Activated CD4-positive, alpha-beta T cell treated with anti-CD3 and anti-CD28 coated beads, Interleukin-2, Interleukin-4, amounts not matched to agents 100 ng/mL and 50 ng/mL, durations not matched to agents 16 hours and 8 hours (primary cell): ENCODE measurements around the gene CAMTA1.

ENCODE experiments used
- DNase-seq: peaks from one replicate; pipeline ENCODE4 v3.0.0-alpha.2; 2020; ENCODE audit warnings: low spot score

CAMTA1 gene

DNA sequence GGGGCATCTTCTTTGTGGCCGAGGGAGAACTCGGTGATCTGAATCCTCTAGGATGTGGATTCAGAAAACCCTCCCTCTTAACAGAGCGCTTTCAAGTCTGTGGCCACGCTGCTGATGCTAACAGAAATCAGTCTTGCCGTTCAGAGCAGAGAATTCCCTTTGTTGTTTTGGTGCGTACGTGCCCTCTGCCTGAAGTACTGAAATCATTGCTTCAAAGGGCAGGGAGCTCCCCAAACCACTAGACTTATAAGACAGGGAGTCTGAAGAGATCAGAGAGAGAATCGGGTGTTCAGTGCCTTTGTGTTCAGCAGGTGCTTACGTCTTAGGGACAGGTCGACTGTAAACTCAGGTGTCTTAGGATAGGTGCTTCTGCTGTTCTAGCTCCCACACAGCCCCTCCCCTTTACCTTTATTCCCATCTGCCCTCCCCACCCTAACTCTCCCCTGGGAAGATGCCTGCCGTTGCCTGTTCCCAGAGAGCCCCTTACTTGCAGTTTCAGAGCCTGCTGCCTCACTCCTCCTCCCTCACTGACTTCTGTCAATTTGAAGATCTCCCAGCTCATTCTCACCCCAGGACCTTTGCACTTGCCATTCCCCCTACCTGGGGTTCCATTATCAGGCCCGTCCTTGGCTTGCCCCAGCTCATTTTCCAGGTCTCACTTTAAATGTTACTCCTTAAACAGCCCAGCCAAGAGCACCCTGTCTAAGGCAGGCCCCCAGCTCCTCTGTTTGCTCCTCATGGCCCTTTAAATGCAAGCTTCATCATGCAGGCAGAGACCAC, 143.0 kb downstream of the CAMTA1 start:
- no peak for DNase-seq

DNA sequence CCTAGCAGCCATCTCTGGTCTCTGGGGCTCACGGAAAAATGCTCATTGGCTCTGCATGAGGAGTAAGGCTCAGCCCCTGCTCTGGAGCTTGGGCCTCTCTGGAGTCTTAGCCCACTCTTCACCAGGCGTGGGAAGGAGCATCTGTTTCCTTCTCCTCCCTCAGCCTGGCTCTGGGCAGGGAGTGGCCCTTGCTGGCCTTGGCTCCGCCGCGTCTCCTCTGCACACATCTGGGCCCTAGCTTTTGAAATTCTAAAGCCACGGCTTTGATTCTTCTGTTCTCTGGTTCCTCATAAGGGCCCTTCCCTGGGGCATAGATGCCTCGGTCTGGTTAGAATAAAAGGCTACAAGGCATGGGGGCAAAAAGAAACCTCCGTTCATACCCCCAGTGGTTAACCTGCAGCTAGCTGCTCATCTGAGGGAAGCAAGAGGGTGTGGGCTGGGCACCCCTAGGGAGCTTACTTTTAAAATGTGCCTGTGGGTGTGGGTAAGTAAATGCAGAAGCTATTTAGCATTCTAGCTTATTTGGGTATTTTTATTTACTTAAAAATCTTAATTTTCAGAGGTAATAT, 145.6 kb downstream of the CAMTA1 start:
- DNase-seq: no peak

DNA sequence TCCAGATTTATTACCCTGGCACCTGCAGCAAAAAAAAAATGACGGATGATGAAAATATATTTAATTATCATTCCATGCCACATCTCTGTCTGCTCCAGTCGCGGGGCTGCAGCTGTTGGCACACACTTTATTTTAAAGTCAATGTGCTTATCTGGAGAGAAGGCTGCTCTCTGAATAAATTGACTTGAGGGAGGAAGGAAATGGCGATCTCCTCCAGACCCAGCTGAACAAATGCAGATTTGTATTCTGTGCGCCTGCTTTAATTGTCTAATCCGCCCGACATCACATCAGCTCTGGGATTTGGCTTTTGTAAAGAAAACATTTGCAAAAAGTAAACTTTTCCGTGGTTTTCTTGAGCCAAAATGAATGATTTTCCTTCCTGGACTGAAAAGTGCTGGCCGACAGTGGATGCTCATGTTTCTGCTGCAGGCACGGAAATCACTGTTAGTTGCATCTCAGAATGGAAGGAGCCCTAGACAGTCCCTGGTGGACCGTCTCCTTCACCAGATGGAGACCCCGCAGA, 150.2 kb downstream of the CAMTA1 start:
- DNase-seq: no peak

DNA sequence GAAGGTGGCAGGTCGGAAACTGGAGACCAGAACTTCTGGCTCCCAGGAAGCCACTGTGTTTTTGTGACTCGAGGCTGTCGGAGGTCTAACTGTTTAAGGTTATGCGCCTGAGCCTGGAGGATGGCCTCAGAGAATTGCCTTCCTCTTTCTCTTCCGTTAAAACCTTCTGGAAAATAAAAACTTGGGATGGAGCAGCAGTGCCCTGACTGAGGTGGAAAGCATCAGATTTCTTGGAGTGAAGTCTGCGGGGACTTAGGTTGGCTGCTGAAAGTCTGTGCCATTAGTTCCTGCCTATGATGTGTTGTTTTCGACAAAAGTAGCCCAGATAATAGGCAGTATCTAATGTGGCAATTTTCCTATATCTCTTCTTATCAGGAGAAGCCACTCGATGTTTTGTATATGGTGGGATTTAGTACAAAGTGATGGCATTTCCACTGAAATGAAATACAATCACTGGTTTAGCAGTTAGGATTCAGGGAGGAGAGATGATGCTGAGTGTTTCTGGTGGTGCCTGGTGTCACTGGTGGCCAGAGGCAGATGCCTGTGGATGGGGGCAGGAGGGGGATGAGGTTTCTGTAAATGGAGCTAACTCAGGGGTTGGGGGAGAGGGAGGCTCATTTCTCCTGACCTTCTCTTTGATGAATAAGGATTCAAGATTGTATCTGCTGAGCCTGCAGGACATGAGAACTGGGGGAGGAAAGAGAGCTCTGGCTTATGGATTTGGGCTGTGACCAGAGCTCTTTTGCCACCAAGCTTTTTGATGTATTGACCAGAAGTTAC, 150.8 kb downstream of the CAMTA1 start:
- DNase-seq: no peak

DNA sequence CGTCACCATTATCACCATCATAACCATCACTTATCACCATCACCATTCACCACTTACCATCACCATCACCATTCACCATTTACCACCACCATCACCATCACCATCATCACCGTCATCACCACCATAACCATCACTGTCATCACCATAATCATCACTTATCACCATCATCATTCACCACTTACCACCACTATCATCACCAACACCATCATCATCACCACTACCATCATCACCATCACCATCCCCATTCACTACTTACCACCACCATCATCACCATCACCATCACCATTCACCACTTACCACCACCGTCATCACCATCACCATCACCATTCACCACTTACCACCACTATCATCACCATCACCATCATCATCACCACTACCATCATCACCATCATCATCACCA, 151.8 kb downstream of the CAMTA1 start:
- DNase-seq: no peak

DNA sequence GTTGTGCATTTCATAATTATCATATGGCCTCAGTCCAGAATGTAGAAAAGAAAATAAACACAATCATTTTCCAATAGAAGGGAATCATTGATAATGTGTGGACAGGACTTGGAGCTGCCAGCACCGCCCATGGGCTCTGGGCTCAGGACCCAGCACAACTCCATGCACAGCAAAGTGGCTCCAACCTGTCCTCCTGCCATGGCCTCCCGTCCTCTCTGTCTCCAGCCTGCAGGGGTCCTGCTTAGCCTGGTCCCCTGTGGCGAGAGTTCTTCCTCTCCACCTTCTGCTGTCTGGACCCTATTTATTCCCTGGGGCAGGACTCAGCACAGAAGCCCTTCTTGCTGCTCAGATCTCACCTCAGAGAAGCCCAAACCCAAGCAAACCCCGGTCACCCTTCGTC, 154.1 kb downstream of the CAMTA1 start:
- no peak for DNase-seq

DNA sequence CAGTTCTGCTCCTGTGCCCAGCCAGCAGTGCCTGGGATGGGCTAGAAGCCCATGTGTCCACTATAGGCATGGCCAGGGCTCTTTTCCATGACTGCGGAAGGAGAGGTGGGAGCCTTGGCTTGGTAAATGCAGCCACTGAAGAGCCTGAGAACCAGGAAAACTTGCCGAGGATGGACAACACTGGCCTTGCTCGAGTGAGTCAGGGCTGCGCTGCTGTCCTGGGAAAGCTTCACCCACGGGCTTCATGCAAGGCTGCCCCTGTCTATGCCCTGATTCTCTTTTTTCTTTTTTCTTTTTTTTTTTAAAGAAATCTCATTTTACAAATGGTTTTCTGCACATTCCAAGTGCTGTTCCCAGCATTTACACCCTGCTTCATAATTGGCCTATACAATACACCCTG, 156.5 kb downstream of the CAMTA1 start:
- no peak for DNase-seq

DNA sequence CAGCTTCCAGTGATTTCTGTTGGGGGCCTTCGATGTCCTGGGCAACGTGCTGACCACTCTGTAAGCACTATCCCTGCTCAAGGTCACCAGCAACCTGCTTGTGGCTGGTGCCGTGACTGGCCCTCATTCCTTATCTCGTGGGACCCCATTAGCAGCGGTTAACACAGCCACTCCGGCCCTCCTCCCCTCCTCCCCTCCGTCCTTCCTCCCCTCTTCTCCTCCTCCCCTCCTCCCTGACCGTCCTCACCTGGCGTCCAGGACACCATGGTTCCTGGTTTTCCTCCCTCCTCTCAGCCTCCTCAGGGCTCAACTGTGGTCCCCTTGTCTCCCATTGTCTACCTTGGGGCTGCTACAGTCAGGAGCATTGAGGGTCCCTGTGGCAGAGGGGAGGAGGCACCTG, 157.7 kb downstream of the CAMTA1 start:
- no peak for DNase-seq

DNA sequence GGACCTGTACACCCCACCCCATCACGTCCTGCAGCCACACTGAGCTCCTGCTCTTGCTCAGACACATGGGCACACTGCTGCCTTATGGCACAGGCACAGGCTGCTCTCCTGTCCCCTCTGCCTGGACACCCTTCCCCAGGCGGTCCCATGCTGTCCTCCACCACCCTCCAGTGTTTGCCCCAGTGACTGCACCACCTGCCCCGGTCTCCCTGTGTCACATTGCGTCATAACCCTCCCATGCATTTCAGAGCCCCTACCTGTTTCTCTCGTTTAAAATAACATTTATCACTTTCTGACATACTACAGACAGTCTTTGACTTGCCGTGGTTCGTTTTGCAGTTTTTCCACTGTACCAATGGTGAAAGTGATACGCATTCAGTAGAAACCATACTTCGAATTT, 159.2 kb downstream of the CAMTA1 start:
- no peak for DNase-seq

DNA sequence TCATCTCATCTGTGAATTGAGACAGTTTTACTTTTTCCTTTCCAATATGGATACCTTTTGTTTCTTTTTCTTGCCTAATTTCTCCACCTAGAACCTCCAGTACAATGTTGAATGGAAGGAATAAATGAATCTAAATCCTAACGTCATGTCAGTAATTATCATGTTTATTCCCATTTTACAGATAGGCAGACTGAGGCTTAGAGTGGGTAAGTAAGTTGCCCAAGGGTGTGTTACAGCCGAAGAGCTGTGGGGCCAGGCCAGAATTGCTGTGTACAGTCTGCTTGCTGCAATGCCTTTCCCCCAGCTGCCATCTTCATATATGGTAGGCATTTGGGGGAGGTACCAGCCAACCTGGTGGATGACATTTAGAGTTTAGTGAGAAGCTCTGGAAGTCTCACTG, 162.7 kb downstream of the CAMTA1 start:
- DNase-seq: no peak

DNA sequence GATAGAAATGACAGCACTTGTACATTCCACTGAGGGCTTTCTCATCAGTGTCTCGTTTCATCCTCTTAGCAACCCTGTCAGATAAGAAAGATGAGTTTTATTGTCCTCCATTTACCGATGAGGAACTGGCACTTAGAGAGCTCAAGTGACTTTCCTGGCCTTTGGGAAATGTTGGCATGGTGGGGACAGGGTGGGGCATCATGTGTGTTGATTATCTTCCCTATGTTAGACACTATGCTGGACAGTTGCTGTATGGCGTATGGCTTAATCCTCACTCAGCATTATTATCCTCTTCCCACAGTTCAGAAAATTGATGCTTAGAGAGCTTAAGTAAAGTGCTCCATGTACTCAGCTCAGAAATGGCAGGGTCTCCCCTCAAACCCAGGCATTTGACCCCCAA, 163.2 kb downstream of the CAMTA1 start:
- DNase-seq: no peak

DNA sequence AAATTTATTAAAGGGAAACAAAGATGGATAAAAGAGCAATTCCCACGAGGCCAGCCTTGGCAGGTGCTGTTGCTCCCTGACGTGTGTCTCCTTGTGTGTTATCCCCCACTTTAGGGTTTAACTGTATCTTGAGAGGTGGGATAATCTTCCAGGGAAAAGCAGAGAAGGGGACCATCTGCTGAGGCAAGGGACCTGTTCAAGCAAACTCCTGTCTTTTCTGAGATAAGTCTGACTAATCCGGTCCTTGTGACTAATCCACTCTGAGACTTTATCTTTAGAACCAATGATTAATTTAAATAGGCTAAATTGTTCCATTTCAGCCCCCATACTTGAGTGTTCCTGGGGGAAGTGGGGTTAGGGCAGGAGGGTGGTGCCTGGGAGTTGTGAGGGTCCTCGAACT, 163.6 kb downstream of the CAMTA1 start:
- DNase-seq: no peak

DNA sequence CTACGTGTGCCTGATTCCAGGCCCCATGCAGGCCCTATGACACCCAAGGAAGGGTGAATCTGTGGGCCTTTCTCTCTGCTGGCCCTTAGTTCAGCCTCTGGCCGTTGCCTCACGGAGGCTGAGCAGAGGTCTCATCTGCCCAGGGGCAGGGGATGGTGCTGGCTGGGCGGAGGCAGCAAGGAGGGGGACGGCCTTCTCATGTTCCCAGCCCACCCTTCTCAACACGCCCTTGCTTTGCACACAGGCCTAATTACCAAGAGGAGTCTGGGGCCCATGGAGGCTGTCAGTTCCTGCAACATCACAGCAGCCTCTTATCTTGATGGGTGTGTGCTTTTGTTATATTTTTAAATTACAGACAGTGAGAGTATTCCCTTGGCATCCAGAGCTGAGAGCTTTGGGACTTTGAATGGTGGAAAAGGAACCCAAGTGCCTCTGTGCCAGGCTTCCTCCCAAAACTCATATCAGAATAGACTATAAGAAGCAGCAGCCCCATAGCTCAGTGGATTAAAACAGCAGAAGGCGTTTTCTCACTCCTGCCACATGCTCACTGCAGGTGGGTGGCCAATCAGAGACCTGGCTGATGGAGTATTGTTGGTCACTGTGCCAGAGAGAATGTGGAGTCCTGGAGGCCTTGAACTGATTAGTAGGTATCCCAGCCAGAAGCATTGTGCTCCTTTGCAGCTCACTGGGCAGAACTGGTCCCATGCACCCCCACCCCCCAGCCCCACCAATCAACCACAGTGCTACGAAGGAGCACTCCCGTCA, 164.9 kb downstream of the CAMTA1 start:
- DNase-seq: no peak

DNA sequence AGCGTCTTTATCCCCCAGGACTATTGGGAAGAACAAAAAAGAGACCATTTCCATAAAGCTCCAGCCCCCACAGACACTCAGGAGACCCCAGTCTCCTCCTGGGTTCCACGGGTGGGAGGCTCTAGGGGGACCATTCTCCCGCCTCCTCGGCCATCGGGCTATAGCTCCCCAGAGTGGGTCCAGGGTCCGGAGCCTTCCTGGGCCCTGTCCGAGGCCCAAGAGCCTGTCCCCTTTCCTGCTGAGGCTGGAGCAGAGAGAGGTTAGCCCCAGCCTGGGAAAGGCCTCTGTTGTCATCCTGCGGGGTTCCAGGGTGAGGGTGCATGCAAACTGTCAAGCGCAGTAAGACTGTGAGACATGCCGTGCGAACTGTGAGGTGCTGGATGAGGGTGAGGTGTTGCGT, 166.3 kb downstream of the CAMTA1 start:
- no peak for DNase-seq

DNA sequence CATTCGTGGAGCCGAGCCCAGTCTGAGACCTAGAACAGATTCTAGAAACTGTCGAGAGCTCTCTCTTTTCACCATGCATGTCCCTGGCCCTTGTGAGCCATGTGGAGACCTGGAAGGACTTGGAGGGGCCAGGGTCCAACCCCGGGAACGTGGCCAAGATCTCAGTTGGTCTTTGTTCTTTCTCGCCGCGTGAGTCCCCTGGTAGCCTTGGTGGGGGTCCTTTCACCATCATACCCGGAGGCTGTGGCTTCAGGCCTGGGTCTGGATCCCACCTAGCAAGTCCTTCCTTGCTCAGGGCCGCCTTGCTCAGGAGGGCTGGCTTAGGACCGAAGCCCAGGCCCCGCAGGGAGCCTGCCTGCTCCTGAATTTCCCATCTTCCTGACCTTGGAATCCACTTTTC, 168.0 kb downstream of the CAMTA1 start:
- no peak for DNase-seq

DNA sequence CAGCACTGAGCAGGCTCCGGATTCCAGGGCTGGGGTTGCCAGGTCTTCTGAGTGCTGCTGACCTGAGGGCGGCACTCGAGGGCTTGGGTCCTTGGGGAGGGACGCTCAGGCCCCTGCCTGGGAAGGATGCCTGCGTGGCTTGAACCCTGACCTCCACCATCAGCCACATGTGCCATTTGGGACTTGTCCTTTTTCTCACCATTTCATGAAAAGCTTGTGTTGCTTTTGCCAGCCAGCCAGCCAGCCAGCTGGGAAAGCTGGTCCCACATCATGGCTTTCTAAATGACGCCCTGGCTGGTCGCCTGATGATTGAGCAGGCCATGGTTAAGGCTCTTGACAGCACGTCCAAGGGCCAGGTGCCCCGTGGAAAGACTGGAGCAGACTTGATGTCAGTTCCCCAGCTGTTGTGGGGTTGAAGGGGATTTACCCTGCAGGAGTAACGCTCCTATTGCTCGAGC, 168.7 kb downstream of the CAMTA1 start:
- DNase-seq: no peak

DNA sequence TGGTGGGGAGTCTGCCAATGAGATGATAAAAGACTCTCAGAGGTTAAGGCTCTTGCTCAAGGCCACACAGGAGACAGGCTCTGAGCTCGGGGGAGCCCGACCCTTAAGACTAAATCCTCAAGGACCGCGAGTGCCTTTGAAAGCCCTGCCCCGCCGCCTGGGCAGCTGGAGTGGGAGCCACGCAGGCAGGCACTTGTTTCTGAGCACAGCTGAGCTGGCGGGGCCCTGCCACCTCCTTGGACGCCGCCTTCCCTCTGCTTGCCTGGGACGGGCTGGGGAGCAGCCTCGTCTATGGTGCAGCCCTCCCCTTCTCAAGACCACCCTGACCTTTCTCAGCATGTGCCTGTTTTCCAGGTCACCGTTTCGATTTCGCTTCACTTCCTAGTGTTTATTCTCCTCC, 169.3 kb downstream of the CAMTA1 start:
- DNase-seq: no peak

DNA sequence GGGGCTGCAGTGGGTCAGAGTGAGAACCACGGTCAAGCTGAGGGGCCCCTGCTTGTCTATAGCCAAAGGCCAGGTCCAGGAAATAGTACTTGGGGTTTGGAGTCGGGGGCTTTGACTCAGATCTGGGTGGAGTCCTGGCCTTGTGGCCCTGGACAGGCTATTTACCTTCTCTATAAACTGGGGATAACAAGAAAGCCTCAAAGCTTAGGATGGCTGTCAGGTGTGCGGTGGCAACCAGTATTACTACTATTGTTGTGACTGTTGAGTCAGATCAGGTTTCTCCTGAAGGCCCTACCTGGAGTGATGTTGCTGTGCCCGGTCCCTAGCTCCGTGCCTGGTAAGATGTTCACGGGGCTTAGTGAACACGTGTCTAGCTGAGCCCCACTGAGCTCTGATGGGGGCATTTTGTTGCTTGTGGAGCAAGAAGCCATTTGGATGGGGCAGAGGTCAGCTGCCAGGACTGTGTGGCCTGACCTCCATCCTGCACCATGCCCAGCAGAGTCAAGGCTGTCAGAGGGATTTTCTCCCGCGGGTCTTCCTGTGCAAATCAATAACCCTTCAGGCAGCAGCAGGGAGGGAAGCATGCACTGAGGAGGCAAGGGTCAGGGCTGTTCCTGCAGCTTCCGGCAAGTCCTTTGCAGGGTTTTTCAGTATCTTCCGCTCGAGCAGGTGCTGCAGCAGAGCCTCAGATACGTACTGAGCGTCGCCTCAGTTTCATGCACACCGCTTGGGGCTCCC, 170.3 kb downstream of the CAMTA1 start:
- no peak for DNase-seq

DNA sequence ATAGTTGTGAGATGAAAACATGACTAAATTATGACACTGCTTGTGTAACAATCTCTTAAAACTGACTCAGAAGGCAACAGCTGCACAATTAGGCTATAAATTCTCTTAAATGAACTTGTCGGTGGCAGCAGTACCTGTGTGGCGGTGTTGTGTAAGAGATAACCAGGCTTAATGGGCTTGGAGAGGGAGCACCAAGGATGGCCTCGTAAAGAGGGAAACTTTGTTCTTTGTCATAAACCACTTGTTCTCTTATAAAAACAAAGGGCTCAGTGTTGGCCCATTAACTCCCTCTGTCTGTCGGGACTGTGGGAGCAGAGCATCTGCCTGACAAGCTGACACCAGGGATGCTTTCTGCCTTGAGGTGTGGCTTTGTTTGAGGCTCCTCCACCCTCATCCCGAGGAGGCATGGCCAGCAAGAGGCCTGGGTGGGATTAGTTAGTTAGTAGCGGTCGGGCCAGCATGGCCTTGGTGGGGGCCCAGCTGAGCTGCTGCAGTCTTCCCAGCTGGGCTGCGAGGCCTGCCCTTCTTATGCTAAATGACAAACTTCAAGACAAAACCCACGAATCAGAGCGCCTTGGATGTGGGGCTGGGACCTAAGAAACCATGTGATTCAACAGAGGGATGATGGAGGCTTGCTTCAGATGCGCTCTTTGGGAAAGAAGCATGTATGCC, 171.4 kb downstream of the CAMTA1 start:
- DNase-seq: no peak

DNA sequence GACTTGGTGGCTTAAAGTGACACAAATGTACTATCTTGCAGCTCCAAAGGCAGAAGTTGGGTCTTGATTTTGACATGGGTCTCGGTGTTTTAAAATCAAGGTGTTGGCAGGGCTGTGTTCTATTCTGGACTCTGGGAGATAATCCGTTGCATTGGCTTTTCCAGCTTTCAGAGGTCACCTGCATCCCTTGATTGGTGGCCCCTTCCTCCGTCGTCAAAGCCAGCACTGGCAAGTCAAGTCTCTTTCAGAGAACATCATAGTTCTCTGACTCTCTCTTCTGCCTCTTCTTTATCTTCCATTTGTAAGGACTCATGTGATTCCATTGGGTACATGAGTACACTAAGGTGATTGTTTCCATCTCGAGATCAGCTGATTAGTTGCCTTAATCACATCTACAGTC, 172.1 kb downstream of the CAMTA1 start:
- no peak for DNase-seq
